Measurements from ENCODE around the gene NCLN. TPM values are rescaled to one million over a fixed set of nuclear protein-coding genes. Genes with fewer than 3 reads are reported as not detected.

Gene NCLN
- 63.0 TPM for total RNA-seq (ENCODE audit: unreplicated experiment)
- long read RNA-seq, full-length matches to known transcripts = 8 of 30 reads
- long read RNA-seq, partial matches to known transcripts = 4 of 30 reads
- long read RNA-seq, other reads (novel, unspliced or antisense) = 18 of 30 reads

GRCh38 chr19:3185461-3186159, at the start of gene NCLN:
Gene NCLN, plus strand, starts transcription at chr19:3185930. Its CDS starts 101 bp downstream, at chr19:3186031.
- TF ChIP-seq CTCF (IDR thresholded peaks at IDR 0.05; ENCODE audit: unreplicated experiment) = no peak
- peaks cover 13% of the 10 kb centered on the region for H3K4me1 Mint-ChIP-seq (ENCODE audit: unreplicated experiment)
- peaks cover 16% of the 10 kb centered on the region for H3K27me3 Mint-ChIP-seq (ENCODE audit: unreplicated experiment)
- no peaks in the 10 kb centered on the region for H3K9me3 Mint-ChIP-seq (ENCODE audit: unreplicated experiment)
- peaks cover 4% of the 10 kb centered on the region for H3K36me3 Mint-ChIP-seq (ENCODE audit: low read depth, unreplicated experiment)
- H3K27ac Mint-ChIP-seq (ENCODE audit: unreplicated experiment) = peak within 1 kb of the TSS; percentile 100
- peak within 1 kb of the TSS; percentile 99 for H3K4me3 Mint-ChIP-seq (ENCODE audit: unreplicated experiment)
- peak; percentile 96 for DNase-seq (ENCODE audit: low spot score)

- no peak within 1 kb of the TSS for H3K27ac Mint-ChIP-seq (ENCODE audit: unreplicated experiment)
- TF ChIP-seq CTCF (IDR thresholded peaks at IDR 0.05; ENCODE audit: unreplicated experiment) = no peak
- no peak for DNase-seq (ENCODE audit: low spot score)
- no peaks in the 10 kb centered on the region for H3K9me3 Mint-ChIP-seq (ENCODE audit: unreplicated experiment)
- no peak within 1 kb of the TSS for H3K4me3 Mint-ChIP-seq (ENCODE audit: unreplicated experiment)
- peaks cover 7% of the 10 kb centered on the region for H3K4me1 Mint-ChIP-seq (ENCODE audit: unreplicated experiment)
- no peaks in the 10 kb centered on the region for H3K36me3 Mint-ChIP-seq (ENCODE audit: low read depth, unreplicated experiment)
- peaks cover 2% of the 10 kb centered on the region for H3K27me3 Mint-ChIP-seq (ENCODE audit: unreplicated experiment)
These were observed 49.6 kb upstream of the NCLN start, which contains the start of gene GNA15 for GRCh38 chr19:3135961-3136683. Gene GNA15, plus strand, starts transcription at chr19:3136033. Its CDS starts 418 bp downstream, at chr19:3136451.

GRCh38 chr19:3136684-3137055, 49.1 kb upstream of the NCLN start:
- Mint-ChIP-seq H3K36me3 (ENCODE audit: low read depth, unreplicated experiment) (no peaks in the 10 kb centered on the region), H3K4me1 (ENCODE audit: unreplicated experiment) (peaks cover 7% of the 10 kb centered on the region), H3K27ac (ENCODE audit: unreplicated experiment) (no peak overlapping the region), H3K4me3 (ENCODE audit: unreplicated experiment) (no peak overlapping the region), H3K27me3 (ENCODE audit: unreplicated experiment) (no peaks in the 10 kb centered on the region), H3K9me3 (ENCODE audit: unreplicated experiment) (no peaks in the 10 kb centered on the region)
- DNase-seq (ENCODE audit: low spot score) = no peak
- TF ChIP-seq CTCF (IDR thresholded peaks at IDR 0.05; ENCODE audit: unreplicated experiment) = no peak

GRCh38 chr19:3137119-3137518, 48.6 kb upstream of the NCLN start:
- peaks cover 8% of the 10 kb centered on the region for H3K4me1 Mint-ChIP-seq (ENCODE audit: unreplicated experiment)
- H3K4me3 Mint-ChIP-seq (ENCODE audit: unreplicated experiment) = no peak overlapping the region
- no peak for DNase-seq (ENCODE audit: low spot score)
- no peaks in the 10 kb centered on the region for H3K9me3 Mint-ChIP-seq (ENCODE audit: unreplicated experiment)
- no peak for TF ChIP-seq CTCF (IDR thresholded peaks at IDR 0.05; ENCODE audit: unreplicated experiment)
- H3K36me3 Mint-ChIP-seq (ENCODE audit: low read depth, unreplicated experiment) = no peaks in the 10 kb centered on the region
- H3K27me3 Mint-ChIP-seq (ENCODE audit: unreplicated experiment) = no peaks in the 10 kb centered on the region
- no peak overlapping the region for H3K27ac Mint-ChIP-seq (ENCODE audit: unreplicated experiment)

GRCh38 chr19:3138268-3138667, 47.5 kb upstream of the NCLN start:
- Mint-ChIP-seq H3K36me3 (ENCODE audit: low read depth, unreplicated experiment) (no peaks in the 10 kb centered on the region), H3K27me3 (ENCODE audit: unreplicated experiment) (no peaks in the 10 kb centered on the region)

More at GRCh38 chr19:3138268-3138667, 47.5 kb upstream of the NCLN start:
- no peak for DNase-seq (ENCODE audit: low spot score)
- Mint-ChIP-seq H3K27ac (ENCODE audit: unreplicated experiment) (no peak overlapping the region), H3K4me1 (ENCODE audit: unreplicated experiment) (peaks cover 18% of the 10 kb centered on the region), H3K9me3 (ENCODE audit: unreplicated experiment) (no peaks in the 10 kb centered on the region), H3K4me3 (ENCODE audit: unreplicated experiment) (no peak overlapping the region)
- no peak for TF ChIP-seq CTCF (IDR thresholded peaks at IDR 0.05; ENCODE audit: unreplicated experiment)
